Astrocyte of the spinal cord (primary cell): ENCODE results near the gene SLC36A2.

Experiments
- DNase-seq: peaks from one replicate; pipeline ENCODE4 v3.0.0; 2011; ENCODE audit warnings: low read depth, low spot score
- H3K4me3 ChIP-seq: 2 replicates; pipeline ENCODE4 v1.5.1; 2011; ENCODE audit warnings: low read depth, mild to moderate bottlenecking, low read length, moderate library complexity
- in situ Hi-C: cut with HindIII; loops from 2 replicates; pipeline ENCODE4 v1.10.0; 2017; ENCODE audit warnings: low sequenced_read_pairs
- TF ChIP-seq, protein P1 (sequence below): IDR thresholded peaks from 2 replicates; pipeline ENCODE4 v1.5.1; 2012; ENCODE audit warnings: low read depth, mild to moderate bottlenecking, low read length, inconsistent platforms

The SLC36A2 gene

DNA sequence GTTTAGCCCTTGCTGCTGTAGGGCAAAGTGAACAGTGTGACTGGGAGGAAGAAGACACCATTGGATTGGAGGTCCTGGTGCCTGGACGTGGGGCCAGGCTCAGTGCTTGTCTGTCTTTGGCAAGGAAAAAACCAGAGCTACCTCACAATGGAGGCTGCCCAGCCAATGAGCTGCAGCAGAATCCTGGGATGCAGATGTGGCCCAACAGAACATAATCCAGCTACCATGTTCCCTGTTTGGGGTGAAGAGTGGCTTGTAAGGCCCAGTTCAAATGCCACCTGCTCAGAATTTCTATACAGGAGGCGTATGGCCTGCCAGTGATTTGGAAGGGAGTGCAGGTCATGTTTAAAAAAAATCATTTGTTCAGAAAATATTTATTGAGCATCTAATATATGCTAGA, 43.7 kb downstream of the SLC36A2 start, which contains the start of gene SLC36A3:
TSS of gene SLC36A3 (minus strand) at position 101 of the 400 bp plus-strand sequence. CDS start 412 bp downstream, outside the sequence.
- no peak within 1 kb of the TSS for H3K4me3 ChIP-seq
- TF ChIP-seq, protein P1, sequence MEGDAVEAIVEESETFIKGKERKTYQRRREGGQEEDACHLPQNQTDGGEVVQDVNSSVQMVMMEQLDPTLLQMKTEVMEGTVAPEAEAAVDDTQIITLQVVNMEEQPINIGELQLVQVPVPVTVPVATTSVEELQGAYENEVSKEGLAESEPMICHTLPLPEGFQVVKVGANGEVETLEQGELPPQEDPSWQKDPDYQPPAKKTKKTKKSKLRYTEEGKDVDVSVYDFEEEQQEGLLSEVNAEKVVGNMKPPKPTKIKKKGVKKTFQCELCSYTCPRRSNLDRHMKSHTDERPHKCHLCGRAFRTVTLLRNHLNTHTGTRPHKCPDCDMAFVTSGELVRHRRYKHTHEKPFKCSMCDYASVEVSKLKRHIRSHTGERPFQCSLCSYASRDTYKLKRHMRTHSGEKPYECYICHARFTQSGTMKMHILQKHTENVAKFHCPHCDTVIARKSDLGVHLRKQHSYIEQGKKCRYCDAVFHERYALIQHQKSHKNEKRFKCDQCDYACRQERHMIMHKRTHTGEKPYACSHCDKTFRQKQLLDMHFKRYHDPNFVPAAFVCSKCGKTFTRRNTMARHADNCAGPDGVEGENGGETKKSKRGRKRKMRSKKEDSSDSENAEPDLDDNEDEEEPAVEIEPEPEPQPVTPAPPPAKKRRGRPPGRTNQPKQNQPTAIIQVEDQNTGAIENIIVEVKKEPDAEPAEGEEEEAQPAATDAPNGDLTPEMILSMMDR: no peak
- DNase-seq: no peak
- in situ Hi-C loops: no loop called here

DNA sequence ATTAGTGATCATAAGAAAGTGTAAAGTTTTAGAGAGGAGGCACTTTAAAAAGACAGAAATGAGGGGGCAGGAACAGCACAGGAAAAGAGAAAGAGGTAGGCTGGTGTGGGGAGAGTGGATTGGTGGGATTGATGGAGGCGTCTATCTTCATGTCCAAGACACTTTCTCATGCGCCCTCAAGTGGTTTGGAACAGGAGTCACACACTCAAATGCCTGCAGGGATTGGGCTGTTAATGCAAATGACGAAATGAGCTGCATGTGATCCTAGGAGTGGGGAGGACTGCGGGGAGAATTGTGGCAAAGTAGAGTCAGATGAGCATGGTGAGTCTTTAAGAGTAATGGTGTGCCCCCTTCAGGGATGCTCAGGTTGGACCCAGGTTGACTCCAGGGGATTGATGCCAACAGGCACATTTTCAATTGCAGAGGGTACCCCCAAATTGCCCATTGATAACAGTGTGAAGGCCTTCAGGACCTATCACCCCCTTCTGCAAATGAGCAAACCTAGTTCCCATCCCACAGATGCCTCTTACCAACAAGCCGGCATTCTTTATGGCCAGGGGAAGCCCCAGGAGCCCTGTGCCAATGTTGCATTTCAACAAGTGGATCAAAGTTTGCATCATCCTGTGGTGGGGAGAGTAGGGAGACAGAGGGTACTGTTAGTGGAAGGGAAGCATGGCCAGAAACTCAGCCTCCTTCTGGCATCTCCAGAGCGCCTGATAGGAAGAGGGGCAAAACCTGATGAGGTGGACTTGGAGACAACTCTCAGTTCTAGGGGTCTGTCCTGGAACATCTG, 49.1 kb downstream of the SLC36A2 start:
- DNase-seq: no peak
- in situ Hi-C loops: no loop called here
- no peak overlapping the region for H3K4me3 ChIP-seq
- TF ChIP-seq, protein P1: no peak

DNA sequence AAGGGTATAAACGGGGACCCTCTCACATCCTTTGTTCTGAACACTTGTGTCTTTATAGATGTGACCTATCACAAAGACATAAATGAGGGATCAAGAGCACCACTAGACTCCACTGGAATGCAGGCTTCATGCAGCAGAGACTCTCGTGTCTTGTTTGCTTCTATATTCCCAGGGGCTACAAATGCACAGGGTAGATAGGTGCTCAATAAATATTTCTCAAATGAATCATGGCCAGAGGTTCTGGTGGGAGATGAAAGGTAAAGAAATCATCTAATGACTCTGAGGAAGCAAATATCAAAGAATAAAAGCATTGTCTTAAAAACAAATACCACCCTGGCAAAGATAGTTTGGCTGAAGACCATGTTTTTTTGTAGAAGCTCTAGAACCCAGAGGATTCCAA, 50.4 kb downstream of the SLC36A2 start:
- in situ Hi-C loops: no loop called here
- no peak overlapping the region for H3K4me3 ChIP-seq
- no peak for DNase-seq
- TF ChIP-seq, protein P1: no peak

DNA sequence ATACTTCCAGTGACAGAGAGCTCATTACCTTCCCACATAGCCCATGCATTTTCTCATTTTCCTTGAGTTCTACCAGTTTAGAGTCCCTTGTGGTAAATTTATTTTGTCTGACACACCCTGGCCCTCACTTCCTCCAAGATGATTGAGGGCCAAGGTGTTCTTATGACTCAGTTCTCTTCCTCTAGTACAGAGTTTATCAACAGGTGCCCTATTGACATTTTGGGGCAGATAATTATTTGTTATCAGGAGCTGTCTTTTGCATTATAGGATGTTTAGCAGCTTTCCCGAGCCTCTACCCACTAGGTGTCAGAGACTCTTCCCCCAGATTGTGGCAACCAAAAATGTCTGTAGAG, 50.9 kb downstream of the SLC36A2 start:
- DNase-seq: no peak
- in situ Hi-C loops: no loop called here
- TF ChIP-seq, protein P1: no peak

DNA sequence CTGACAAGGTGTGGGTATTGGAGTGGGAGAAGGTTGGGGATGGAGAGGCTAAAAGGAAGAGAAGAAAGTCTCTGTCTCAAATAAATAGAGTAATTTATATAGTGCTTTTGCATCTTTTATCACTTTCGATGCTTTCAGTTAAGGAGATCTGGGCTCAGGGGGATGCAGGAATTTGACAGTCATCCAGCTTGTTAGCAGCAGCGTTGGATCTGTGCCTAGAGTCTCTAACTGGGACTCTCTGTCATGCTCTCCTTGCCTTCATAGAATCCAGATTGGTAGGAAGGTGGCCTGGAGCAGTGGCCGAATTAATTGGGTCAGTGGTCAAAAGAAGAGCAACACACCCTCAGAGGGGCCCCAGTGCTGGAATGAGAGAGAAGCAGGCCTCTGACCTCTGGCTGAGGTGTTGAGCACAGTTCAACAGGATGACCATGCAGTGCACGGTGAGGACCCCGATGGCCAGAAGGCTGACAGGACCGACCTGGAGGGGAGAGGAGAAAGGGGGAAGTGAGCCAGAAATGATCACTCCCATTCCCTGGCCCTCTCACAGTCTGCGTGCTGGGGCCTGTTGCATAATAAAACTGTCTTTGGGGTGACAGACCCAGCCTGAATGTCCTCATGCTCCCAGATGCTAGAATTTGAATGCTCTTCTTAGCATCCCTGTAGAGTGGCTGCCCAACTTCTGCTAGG, 51.4 kb downstream of the SLC36A2 start:
- TF ChIP-seq, protein P1: no peak
- in situ Hi-C loops: no loop called here
- H3K4me3 ChIP-seq: no peak overlapping the region
- DNase-seq: no peak

More for the DNA sequence above, 50.9 kb downstream of the SLC36A2 start:
- no peak overlapping the region for H3K4me3 ChIP-seq

DNA sequence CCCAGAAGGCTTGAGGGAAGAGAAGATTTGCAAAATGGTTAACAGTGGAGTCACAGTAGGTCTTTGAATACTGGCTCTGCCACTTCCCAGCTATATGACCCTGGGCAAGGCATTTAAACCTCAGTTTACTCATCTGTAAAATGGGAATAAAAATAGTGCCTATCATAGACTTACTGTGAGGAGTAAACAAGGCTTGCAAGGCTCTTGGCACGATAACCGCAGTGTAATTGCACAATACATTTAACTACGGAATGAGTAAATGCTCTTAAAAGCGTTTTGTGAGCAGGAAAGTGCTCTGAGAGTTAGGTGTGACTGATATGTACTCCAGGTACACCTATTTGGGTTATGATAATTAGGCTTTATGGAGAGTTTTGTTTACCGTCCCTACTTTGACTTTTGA, 52.2 kb downstream of the SLC36A2 start:
- in situ Hi-C loops: no loop called here
- DNase-seq: no peak
- H3K4me3 ChIP-seq: no peak overlapping the region
- TF ChIP-seq, protein P1: no peak
